Measurements from ENCODE around the gene SSTR5.

The SSTR5 gene

DNA sequence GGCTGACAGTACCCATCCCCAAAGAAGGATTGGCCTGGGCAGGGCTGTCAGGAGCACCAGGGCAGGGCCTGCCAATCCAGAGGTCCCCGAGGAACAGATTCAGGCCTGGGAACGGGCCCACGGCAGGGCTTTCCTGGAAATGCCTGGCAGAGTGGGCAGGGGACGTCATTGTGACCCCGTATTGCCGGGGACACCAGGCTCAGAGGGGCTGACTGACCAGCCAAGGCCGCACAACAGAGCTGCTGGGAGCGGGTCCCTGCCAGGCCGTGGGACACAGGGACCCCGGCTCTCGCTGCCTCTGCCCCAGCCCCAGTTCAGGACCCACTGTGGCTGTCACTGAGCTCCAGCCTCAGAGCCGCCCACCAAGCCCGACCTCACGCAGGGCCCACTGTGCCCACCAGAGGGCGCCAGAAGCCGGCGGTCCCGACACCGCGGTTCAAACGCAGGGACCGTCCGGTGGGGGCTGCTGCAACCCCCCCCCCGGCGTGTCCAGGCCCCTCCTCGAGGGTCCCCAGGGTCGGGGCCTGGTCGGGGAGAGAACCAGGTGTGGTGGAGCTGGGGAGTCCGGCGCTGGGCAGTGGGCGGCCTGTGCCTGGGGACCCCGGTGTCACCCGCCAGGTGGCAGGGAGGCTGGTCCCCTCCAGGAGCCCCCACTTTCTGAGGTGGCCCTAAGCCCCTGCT, 15.2 kb upstream of the SSTR5 start:
- DNase-seq (ENCODE audit: low spot score) = peak; percentile 83

DNA sequence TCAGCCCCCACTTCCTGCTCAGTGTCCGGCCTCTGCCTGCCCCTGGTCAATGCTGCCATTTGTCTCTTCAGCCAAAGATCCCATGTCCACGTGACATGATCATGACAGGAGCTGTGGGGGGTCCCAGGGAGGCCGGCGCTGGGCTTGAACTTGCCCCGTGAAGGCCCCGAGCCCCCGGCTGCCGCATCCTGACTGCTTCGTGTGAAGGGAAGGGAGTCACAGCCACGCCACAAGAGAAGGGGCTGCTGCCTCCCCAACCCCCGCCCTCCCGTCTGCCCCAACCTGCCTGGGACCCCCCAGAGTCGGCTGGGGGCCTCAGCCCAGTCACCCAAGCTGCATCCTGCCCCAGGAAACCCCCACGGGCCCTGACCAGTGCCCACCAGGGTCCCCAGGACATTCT, 14.3 kb upstream of the SSTR5 start:
- no peak for DNase-seq (ENCODE audit: low spot score)
- TF ChIP-seq, protein P1, sequence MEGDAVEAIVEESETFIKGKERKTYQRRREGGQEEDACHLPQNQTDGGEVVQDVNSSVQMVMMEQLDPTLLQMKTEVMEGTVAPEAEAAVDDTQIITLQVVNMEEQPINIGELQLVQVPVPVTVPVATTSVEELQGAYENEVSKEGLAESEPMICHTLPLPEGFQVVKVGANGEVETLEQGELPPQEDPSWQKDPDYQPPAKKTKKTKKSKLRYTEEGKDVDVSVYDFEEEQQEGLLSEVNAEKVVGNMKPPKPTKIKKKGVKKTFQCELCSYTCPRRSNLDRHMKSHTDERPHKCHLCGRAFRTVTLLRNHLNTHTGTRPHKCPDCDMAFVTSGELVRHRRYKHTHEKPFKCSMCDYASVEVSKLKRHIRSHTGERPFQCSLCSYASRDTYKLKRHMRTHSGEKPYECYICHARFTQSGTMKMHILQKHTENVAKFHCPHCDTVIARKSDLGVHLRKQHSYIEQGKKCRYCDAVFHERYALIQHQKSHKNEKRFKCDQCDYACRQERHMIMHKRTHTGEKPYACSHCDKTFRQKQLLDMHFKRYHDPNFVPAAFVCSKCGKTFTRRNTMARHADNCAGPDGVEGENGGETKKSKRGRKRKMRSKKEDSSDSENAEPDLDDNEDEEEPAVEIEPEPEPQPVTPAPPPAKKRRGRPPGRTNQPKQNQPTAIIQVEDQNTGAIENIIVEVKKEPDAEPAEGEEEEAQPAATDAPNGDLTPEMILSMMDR (IDR thresholded peaks at IDR 0.05; ENCODE audit: extremely low read depth, missing control alignments) = no peak

More for the DNA sequence above, 15.2 kb upstream of the SSTR5 start:
- TF ChIP-seq, protein P1 (IDR thresholded peaks at IDR 0.05; ENCODE audit: extremely low read depth, missing control alignments) = peak; percentile 45

DNA sequence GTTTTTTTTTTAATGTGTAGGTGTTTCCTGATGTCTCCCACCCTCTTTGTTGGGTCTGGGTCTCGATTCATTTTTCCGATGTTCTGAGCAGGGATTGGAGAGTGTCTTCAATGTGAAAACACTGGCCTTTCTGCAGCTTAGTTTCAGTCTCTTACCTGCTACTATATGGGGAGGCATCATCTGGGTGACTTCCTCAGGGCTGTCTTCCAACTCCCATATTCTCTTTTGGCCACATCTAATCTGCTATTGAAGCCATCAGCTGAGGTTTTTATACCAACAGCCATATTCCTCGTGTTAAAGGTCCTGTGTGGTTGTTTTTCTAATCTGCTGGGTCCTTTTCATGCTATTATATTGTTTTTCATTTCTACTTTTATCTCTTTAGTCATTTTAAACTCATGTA, 13.2 kb upstream of the SSTR5 start:
- DNase-seq (ENCODE audit: low spot score) = no peak
- TF ChIP-seq, protein P1 (IDR thresholded peaks at IDR 0.05; ENCODE audit: extremely low read depth, missing control alignments) = no peak

DNA sequence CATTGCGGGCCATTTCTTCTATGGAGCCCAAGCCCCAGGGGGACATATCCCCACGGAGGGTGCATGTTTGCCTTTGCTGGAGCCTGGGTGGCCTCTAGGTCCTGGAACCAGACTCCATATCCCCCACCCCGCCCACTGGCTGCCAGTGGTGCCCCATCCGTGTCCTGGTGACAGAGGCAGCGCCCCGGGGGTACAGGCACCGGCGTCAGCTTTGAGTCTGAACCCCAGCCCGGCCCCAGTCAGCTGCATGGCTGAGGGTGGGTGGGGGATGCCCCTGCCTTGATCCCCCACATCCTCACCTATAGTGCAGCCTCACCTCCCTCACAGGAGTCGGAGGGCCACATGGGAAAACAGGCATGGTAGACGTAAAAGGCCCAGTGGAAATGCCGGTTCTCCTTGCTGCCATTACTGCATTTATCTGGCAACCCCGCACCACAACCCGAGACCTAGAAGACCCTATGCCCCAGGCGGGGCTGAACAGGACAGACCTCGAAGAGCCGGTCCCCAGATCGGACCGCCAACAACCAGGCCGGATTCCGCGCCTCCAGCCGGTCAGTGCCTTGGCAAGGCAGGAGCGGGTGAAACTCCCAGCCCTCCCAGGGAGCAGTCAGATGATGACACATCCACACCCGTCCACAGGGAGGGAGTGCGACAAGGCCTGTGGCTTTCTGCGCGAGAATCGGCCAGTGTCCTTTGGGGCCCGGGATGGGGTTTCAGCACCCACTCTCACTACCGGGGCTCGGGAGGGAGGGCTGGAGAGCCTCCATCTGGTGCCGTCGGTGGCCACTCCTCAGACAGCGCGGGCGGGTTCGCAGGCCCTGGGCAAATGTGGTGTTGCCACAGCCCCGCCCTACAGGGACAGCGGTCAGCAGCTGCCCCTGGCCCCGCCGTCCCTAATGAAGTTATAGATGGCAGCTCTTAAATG, 11.9 kb upstream of the SSTR5 start:
- DNase-seq (ENCODE audit: low spot score) = no peak
- TF ChIP-seq, protein P1 (IDR thresholded peaks at IDR 0.05; ENCODE audit: extremely low read depth, missing control alignments) = no peak

DNA sequence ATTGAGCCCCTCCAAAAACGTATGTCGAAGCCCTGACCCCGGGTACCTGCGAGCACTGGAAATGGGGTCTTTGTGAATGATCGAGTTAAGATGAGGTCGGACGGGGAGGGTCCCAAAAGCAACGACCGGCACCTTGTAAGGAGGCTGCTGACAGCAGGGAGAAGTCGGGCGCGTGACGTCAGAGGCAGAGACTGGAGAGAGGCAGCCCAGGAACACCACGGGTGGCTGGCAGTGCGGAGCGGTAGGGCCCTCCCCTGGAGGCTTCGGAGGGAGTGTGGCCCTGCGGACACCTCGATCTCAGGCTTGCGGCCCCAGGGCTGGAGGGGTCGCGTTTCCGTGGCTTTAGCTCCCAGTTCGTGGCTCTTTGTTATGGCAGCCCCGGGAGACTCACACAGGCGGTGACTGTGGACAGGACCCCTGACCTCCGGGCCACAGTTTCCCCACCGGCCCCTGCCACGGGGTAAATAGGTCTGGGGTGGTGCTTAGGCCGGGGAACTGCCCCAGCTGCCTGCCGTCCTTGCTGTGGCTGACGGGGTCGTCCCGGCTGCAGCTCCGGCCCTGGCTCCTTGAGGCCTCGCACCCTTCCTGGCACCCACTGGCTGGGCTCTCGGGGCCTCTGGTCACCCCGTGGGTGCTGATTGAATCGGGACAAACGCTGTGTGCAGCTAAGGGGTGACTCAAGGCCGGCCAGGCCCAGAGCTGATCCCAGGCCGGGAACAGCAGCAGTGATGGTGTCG, 10.6 kb upstream of the SSTR5 start:
- TF ChIP-seq, protein P1 (IDR thresholded peaks at IDR 0.05; ENCODE audit: extremely low read depth, missing control alignments) = no peak
- no peak for DNase-seq (ENCODE audit: low spot score)

DNA sequence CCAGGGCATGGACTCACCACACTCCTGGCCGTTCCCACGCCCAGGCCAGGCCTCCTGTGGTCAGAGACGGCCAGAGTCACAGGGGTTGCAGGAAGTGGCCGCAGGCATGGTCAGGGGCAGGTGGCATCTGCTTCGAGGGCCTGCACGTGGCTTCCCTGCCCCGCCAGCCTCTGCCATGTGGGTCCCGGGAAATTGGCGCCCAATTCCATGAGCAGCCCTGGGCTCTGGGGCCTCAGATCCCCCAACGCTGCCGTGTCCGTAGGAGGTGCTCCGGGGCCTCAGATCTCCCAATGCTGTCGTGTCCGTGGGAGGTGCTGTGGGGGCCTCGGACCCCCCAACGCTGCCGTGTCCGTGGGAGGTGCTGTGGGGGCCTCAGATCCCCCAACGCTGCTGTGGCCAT, 9.7 kb upstream of the SSTR5 start:
- no peak for DNase-seq (ENCODE audit: low spot score)

More for the DNA sequence above, 9.7 kb upstream of the SSTR5 start:
- TF ChIP-seq, protein P1 (IDR thresholded peaks at IDR 0.05; ENCODE audit: extremely low read depth, missing control alignments) = no peak
